Measurements from ENCODE around the gene SLC35E3. TPM values are rescaled to one million over a fixed set of nuclear protein-coding genes. Genes with fewer than 3 reads are reported as not detected.
A peak's percentile ranks its signal among the peaks of the same experiment; 100 is the strongest.

SLC35E3 gene
- total RNA-seq, 1 donor from 2014 or later: 9.5 TPM

DNA sequence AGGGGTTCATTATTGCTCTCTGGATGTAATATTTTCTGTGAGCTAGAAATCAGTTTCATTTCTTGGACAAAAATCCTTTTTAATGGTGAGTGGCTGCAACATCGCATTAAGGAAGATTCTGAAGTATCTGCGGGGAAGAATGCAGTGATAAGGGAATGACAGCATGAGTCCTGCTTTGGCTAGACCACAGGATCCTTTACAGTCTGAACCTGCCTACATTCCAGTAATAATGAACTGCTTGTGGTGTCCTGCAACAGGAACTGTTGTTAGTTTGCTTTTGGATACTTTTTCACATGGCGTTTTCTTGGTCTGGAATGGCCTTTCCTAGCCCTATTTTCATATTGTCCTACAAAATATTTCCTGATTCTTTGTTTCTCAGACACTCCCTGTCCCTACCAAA lies 77.7 kb downstream of the SLC35E3 start:
- H3K36me3 Mint-ChIP-seq (ENCODE audit: unreplicated experiment): peaks cover 63% of the 10 kb centered on the region
- no peaks in the 10 kb centered on the region for H3K9me3 Mint-ChIP-seq (ENCODE audit: unreplicated experiment)
- no peak for DNase-seq (ENCODE audit: extremely low spot score, unreplicated experiment)
- H3K4me1 Mint-ChIP-seq (ENCODE audit: unreplicated experiment): peaks cover 4% of the 10 kb centered on the region
- no peak overlapping the region for H3K4me3 Mint-ChIP-seq (ENCODE audit: unreplicated experiment)
- H3K27me3 Mint-ChIP-seq (ENCODE audit: unreplicated experiment): no peaks in the 10 kb centered on the region
- TF ChIP-seq, protein P1, sequence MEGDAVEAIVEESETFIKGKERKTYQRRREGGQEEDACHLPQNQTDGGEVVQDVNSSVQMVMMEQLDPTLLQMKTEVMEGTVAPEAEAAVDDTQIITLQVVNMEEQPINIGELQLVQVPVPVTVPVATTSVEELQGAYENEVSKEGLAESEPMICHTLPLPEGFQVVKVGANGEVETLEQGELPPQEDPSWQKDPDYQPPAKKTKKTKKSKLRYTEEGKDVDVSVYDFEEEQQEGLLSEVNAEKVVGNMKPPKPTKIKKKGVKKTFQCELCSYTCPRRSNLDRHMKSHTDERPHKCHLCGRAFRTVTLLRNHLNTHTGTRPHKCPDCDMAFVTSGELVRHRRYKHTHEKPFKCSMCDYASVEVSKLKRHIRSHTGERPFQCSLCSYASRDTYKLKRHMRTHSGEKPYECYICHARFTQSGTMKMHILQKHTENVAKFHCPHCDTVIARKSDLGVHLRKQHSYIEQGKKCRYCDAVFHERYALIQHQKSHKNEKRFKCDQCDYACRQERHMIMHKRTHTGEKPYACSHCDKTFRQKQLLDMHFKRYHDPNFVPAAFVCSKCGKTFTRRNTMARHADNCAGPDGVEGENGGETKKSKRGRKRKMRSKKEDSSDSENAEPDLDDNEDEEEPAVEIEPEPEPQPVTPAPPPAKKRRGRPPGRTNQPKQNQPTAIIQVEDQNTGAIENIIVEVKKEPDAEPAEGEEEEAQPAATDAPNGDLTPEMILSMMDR (IDR thresholded peaks at IDR 0.05): no peak
- no peak overlapping the region for H3K27ac Mint-ChIP-seq (ENCODE audit: unreplicated experiment)

DNA sequence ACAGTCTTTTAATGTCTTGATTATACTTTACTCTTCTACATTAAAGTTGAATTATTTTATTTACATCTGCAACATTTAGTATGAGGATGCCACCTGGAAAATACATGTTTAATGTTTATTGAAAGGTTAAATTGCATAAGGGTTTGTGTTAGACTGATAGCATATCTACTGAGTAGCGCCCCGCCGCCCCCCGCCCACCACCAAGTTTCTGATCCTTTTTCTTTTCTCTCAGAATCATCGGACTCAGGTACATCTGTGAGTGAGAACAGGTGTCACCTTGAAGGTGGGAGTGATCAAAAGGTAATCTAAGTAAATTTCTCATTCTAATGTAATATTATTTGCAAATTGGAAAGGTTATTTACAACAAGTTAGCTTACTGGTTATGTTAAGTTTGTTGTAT lies 78.2 kb downstream of the SLC35E3 start:
- no peak for DNase-seq (ENCODE audit: extremely low spot score, unreplicated experiment)
- no peak overlapping the region for H3K4me3 Mint-ChIP-seq (ENCODE audit: unreplicated experiment)
- H3K9me3 Mint-ChIP-seq (ENCODE audit: unreplicated experiment): no peaks in the 10 kb centered on the region
- peaks cover 62% of the 10 kb centered on the region for H3K36me3 Mint-ChIP-seq (ENCODE audit: unreplicated experiment)
- H3K4me1 Mint-ChIP-seq (ENCODE audit: unreplicated experiment): peaks cover 4% of the 10 kb centered on the region
- H3K27ac Mint-ChIP-seq (ENCODE audit: unreplicated experiment): no peak overlapping the region
- no peaks in the 10 kb centered on the region for H3K27me3 Mint-ChIP-seq (ENCODE audit: unreplicated experiment)
- TF ChIP-seq, protein P1 (IDR thresholded peaks at IDR 0.05): no peak

DNA sequence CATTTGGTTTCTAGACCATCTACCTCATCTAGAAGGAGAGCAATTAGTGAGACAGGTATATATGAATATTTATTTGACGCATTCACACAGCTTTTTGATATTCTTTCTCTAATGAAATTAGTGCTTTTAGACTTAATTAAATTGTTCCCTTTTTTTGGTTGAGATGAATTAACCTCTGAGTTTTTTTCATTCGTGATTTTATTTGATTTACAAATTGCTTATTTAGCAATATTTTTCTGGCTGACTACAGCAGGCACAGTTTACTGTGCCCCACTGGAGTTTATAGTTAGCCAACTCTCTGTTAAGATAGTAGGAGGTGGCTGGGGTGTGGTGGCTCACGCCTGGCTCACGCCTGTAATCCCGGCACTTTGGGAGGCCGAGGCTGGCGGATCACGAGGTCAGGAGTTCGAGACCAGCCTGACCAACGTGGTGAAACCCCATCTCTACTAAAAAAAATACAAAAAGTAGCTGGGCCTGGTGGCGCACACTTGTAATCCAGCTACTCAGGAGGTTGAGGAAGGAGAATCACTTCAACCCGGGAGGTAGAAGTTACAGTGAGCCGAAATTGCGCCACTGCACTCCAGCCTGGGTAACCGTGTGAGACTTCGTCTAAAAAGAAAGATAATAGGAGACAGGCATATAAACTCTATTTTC lies 78.7 kb downstream of the SLC35E3 start:
- peaks cover 4% of the 10 kb centered on the region for H3K4me1 Mint-ChIP-seq (ENCODE audit: unreplicated experiment)
- no peak overlapping the region for H3K4me3 Mint-ChIP-seq (ENCODE audit: unreplicated experiment)
- H3K27ac Mint-ChIP-seq (ENCODE audit: unreplicated experiment): no peak overlapping the region
- TF ChIP-seq, protein P1 (IDR thresholded peaks at IDR 0.05): no peak
- H3K9me3 Mint-ChIP-seq (ENCODE audit: unreplicated experiment): no peaks in the 10 kb centered on the region
- peaks cover 59% of the 10 kb centered on the region for H3K36me3 Mint-ChIP-seq (ENCODE audit: unreplicated experiment)
- DNase-seq (ENCODE audit: extremely low spot score, unreplicated experiment): no peak
- no peaks in the 10 kb centered on the region for H3K27me3 Mint-ChIP-seq (ENCODE audit: unreplicated experiment)

DNA sequence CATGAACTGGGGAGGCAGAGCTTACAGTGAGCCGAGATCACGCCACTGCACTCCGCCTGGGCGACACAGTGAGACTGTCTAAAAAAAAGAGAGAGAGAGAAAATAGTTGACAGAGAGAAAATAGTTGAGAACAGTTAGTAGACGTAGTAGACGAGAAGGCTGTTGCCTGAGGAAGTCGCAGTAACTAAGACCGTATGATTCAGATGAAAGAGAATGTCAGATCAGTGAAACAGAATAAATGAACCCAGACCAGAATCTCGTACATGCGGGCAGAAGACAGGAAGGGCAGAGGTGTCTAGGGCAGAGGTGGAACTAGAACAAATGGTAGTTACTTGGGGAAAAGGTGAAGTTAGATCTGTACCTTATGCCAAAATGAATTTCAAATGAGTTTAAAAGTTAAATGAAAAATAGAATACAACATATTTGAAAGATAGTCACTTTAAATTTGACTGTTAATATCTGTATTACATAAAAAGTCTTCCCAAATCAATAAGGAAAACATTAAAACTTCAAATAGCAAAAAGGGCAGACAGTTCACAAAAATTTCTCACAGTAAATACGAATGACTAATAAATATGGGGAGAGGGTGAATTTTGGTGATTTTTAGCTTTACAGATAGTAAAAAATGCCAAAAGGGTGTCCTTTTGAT lies 79.7 kb downstream of the SLC35E3 start:
- Mint-ChIP-seq H3K9me3 (ENCODE audit: unreplicated experiment) (no peaks in the 10 kb centered on the region), H3K4me3 (ENCODE audit: unreplicated experiment) (no peak overlapping the region), H3K27me3 (ENCODE audit: unreplicated experiment) (no peaks in the 10 kb centered on the region), H3K27ac (ENCODE audit: unreplicated experiment) (no peak overlapping the region), H3K4me1 (ENCODE audit: unreplicated experiment) (peaks cover 4% of the 10 kb centered on the region), H3K36me3 (ENCODE audit: unreplicated experiment) (peaks cover 57% of the 10 kb centered on the region)
- TF ChIP-seq, protein P1 (IDR thresholded peaks at IDR 0.05): no peak
- DNase-seq (ENCODE audit: extremely low spot score, unreplicated experiment): no peak

DNA sequence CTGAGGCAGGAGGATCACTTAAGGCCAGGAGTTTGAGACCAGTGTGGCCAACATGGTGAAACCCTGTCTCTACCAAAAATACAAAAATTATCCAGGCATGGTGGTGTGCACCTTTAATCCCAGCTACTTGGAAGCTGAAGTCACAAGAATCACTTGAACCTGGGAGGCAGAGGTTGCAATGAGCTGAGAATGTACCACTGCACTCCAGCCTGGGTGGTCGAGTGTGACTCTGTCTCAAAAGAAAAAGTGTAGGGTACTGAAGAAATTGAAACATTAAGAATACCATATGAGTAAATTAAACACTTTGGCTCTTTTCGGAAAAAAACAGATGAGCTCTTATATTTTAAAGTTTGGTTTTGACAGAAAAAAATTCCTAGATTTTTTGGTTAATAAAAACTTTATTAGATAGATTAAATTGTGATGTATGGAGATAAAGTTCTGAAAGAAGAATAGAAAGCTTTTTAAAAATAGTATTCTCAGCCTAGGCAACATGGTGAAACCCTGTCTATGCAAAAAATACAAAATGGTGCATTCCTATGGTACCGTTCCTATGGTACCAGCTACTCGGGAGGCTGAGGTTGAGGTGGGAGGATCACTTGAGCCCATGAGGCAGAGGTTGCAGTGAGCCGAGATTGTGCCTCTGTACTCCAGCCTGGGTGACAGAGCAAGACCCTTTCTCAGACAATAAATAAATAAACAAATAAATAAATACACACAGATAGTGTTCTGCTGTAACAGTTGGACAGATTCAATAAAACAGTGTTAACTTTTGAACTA lies 82.1 kb downstream of the SLC35E3 start:
- Mint-ChIP-seq H3K4me1 (ENCODE audit: unreplicated experiment) (peaks cover 1% of the 10 kb centered on the region), H3K9me3 (ENCODE audit: unreplicated experiment) (no peaks in the 10 kb centered on the region), H3K4me3 (ENCODE audit: unreplicated experiment) (no peak overlapping the region), H3K27me3 (ENCODE audit: unreplicated experiment) (no peaks in the 10 kb centered on the region), H3K36me3 (ENCODE audit: unreplicated experiment) (peaks cover 55% of the 10 kb centered on the region), H3K27ac (ENCODE audit: unreplicated experiment) (peak overlapping the region; percentile 32)
- no peak for DNase-seq (ENCODE audit: extremely low spot score, unreplicated experiment)
- TF ChIP-seq, protein P1 (IDR thresholded peaks at IDR 0.05): no peak

Data from osteocyte (in vitro differentiated cells).